Epithelial cell of alveolus of lung (primary cell): Measurements from ENCODE around the gene TEF. TPM values are rescaled to one million over a fixed set of nuclear protein-coding genes. Genes with fewer than 3 reads are reported as not detected.

ENCODE experiments used
- total RNA-seq: library from RNA; depleted of rRNA; stranded (reverse); fragments of >200 nt; gene quantifications from 2 replicates; pipeline ENCODE4 v1.2.1, GENCODE V29; 2015

The TEF gene, protein sequence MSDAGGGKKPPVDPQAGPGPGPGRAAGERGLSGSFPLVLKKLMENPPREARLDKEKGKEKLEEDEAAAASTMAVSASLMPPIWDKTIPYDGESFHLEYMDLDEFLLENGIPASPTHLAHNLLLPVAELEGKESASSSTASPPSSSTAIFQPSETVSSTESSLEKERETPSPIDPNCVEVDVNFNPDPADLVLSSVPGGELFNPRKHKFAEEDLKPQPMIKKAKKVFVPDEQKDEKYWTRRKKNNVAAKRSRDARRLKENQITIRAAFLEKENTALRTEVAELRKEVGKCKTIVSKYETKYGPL
- total RNA-seq = 5.3 and 7.1 TPM in 2 replicates

GRCh38 chr22:41381329-41382097 lies at the start of gene TEF:
TSS of gene TEF (plus strand) at chr22:41381942. CDS start at chr22:41382045, 103 bp downstream.

GRCh38 chr22:41446639-41447434 lies 65.1 kb downstream of the TEF start, which contains the start of gene TOB2:
TSS of gene TOB2 (minus strand) at chr22:41446801. CDS start at chr22:41437345, 9,456 bp downstream.

Other genes starting within 250 kb of the TEF start
- gene L3MBTL2, start 176.6 kb upstream of the TEF start, total RNA-seq = 12.7 and 16.4 TPM in 2 replicates
- gene CHADL, start 141.0 kb upstream of the TEF start, total RNA-seq = 0.26 and 0.80 TPM in 2 replicates
- 36.5 and 94.5 TPM in 2 replicates for gene RANGAP1, start 95.8 kb upstream of the TEF start, total RNA-seq
- gene ZC3H7B, start 80.4 kb upstream of the TEF start, total RNA-seq = 35.5 and 44.1 TPM in 2 replicates
- gene TOB2, start 64.9 kb downstream of the TEF start, total RNA-seq = 24.3 and 45.7 TPM in 2 replicates
- 45.9 and 64.8 TPM in 2 replicates for gene PHF5A, start 86.8 kb downstream of the TEF start, total RNA-seq
- 62.6 and 84.4 TPM in 2 replicates for gene ACO2, start 87.2 kb downstream of the TEF start, total RNA-seq
- gene POLR3H, start 162.5 kb downstream of the TEF start, total RNA-seq = 9.8 and 32.2 TPM in 2 replicates
- 8.1 and 73.0 TPM in 2 replicates for gene CSDC2, start 179.1 kb downstream of the TEF start, total RNA-seq
- gene PMM1, start 207.9 kb downstream of the TEF start, total RNA-seq = 49.0 and 58.1 TPM in 2 replicates
- 20.7 and 30.8 TPM in 2 replicates for gene DESI1, start 239.1 kb downstream of the TEF start, total RNA-seq
- 246 and 336 TPM in 2 replicates for gene XRCC6, start 239.4 kb downstream of the TEF start, total RNA-seq